Endothelial cell of umbilical vein (primary cell): Measurements from ENCODE around the gene CBLC. TPM values are rescaled to one million over a fixed set of nuclear protein-coding genes. Genes with fewer than 3 reads are reported as not detected.

Experiments used
- BruUV-seq: library from RNA; stranded (reverse); fragments of 400-500 nt; replicated peaks from 2 replicates; lab custom pipeline; 2021; lab: Mats Ljungman, UMichigan
- CTCF ChIA-PET: fragments of 300-600, 350-600 bp; sonication (Branson Sonifier 250); formaldehyde crosslinking; loops from one replicate; lab custom pipeline; 2021; ENCODE audit warnings: antibody characterized with exemption, inconsistent platforms; lab: Charles Lee
- POLR2A ChIA-PET: fragments of 300-600, 350-600 bp; sonication (Branson Sonifier 250); formaldehyde crosslinking; loops from one replicate; lab custom pipeline; 2021; ENCODE audit warnings: antibody characterized with exemption, inconsistent platforms; lab: Charles Lee
- DNase-seq: peaks from one replicate; pipeline ENCODE4 v3.0.0-alpha.2; 2011; ENCODE audit warnings: low read depth, low spot score
- FAIRE-seq: peaks from 2 replicates; lab custom pipeline; 2011; peaks lifted over from hg19 to GRCh38; lab: Jason Lieb, UNC
- H2AFZ ChIP-seq: 2 replicates; pipeline ENCODE4 v1.6.0; 2012; ENCODE audit warnings: low read depth, low read length, control low read depth, inconsistent platforms
- H3K27ac ChIP-seq: 2 replicates; pipeline ENCODE4 v1.5.1; 2011; ENCODE audit warnings: low read depth, mild to moderate bottlenecking, control low read depth, low read length, moderate library complexity; ENCODE audit not compliant: insufficient read depth
- H3K27me3 ChIP-seq, 2 experiments: 2 replicates each; pipeline versions ENCODE4 v1.6.0 to v1.6.1; 2011; ENCODE audit warnings: low read length in 2 of 2, mixed read lengths in 1 of 2; ENCODE audit not compliant: control insufficient read depth in 2 of 2, insufficient read depth in 2 of 2
- H3K36me3 ChIP-seq, 2 experiments: 2 replicates in 1 of 2; 3 replicates in 1 of 2; pipeline ENCODE4 v1.5.1; 2011; ENCODE audit warnings: low read length in 2 of 2, mild to moderate bottlenecking in 1 of 2, moderate library complexity in 1 of 2; ENCODE audit not compliant: control insufficient read depth in 2 of 2, insufficient read depth in 2 of 2; ENCODE audit errors: extremely low read depth in 1 of 2
- H3K4me1 ChIP-seq: 3 replicates; pipeline ENCODE4 v1.5.1; 2011; ENCODE audit warnings: mild to moderate bottlenecking, low read length; ENCODE audit not compliant: control insufficient read depth, insufficient read depth; ENCODE audit errors: extremely low read depth
- H3K4me2 ChIP-seq: 2 replicates; pipeline ENCODE4 v1.6.1; 2011; ENCODE audit warnings: low read length, control low read depth, mixed read lengths; ENCODE audit not compliant: insufficient read depth
- H3K4me3 ChIP-seq, 3 experiments: fragments of 200-600 bp in 1 of 3; sonication (generic), shearing (Covaris generic) in 1 of 3; replicated peaks in 1 of 3; 2 replicates each; pipeline ENCODE4 v1.5.1; 2011 to 2016; ENCODE audit warnings: control low read depth in 3 of 3, low read length in 3 of 3, mild to moderate bottlenecking in 2 of 3, inconsistent platforms in 1 of 3, low read depth in 1 of 3, moderate library complexity in 1 of 3; ENCODE audit not compliant: insufficient read depth in 1 of 3
- H3K79me2 ChIP-seq: 2 replicates; pipeline ENCODE4 v1.6.0; 2012; ENCODE audit warnings: low read length, inconsistent platforms; ENCODE audit not compliant: control insufficient read depth, insufficient read depth
- H3K9ac ChIP-seq: replicated peaks from 2 replicates; pipeline ENCODE3; 2011; ENCODE audit warnings: low read length, control low read depth; ENCODE audit not compliant: insufficient read depth; ENCODE audit errors: extremely low read depth
- H3K9me1 ChIP-seq: replicated peaks from 3 replicates; pipeline ENCODE4 v1.6.0; 2011; ENCODE audit warnings: mild to moderate bottlenecking, low read length; ENCODE audit not compliant: control insufficient read depth, insufficient read depth; ENCODE audit errors: extremely low read depth
- H3K9me3 ChIP-seq: replicated peaks from 2 replicates; pipeline ENCODE4 v1.5.1; 2012; ENCODE audit warnings: low read length, inconsistent platforms; ENCODE audit not compliant: control insufficient read depth, insufficient read depth
- H4K20me1 ChIP-seq: replicated peaks from 2 replicates; pipeline ENCODE3; 2011; ENCODE audit warnings: mild to moderate bottlenecking, low read length; ENCODE audit not compliant: control insufficient read depth, insufficient read depth; ENCODE audit errors: extremely low read depth
- EZH2 ChIP-seq: IDR thresholded peaks from 2 replicates; pipeline ENCODE4 v1.6.1; 2012; ENCODE audit warnings: borderline replicate concordance, low read depth, mild to moderate bottlenecking, moderate library complexity, low read length, inconsistent platforms; ENCODE audit not compliant: severe bottlenecking
- FOS ChIP-seq: IDR thresholded peaks from 2 replicates; pipeline ENCODE4 v1.6.1; 2011; ENCODE audit warnings: mild to moderate bottlenecking, low read length, moderate library complexity, borderline replicate concordance; ENCODE audit not compliant: insufficient read depth
- GATA2 ChIP-seq: IDR thresholded peaks from 2 replicates; pipeline ENCODE4 v1.7.0; 2011; ENCODE audit warnings: low read depth, mild to moderate bottlenecking, moderate library complexity, mixed read lengths, low read length; ENCODE audit not compliant: insufficient read length, insufficient read depth
- JUN ChIP-seq: IDR thresholded peaks from 2 replicates; pipeline ENCODE4 v1.6.1; 2011; ENCODE audit warnings: borderline replicate concordance, low read depth; ENCODE audit not compliant: insufficient read length, insufficient read depth
- MYC ChIP-seq: IDR thresholded peaks from one replicate; pipeline ENCODE4 v1.6.1; 2011; ENCODE audit warnings: mild to moderate bottlenecking, low read depth, low read length
- POLR2A ChIP-seq: IDR thresholded peaks from 2 replicates; pipeline ENCODE4 v1.6.1; 2012; ENCODE audit warnings: low read depth, mild to moderate bottlenecking, control low read depth, low read length
- POLR2AphosphoS5 ChIP-seq: IDR thresholded peaks from 2 replicates; pipeline ENCODE4 v1.6.1; 2012; ENCODE audit warnings: low read depth, mild to moderate bottlenecking, control low read depth, low read length, moderate library complexity; ENCODE audit not compliant: insufficient read depth
- dilution Hi-C: fragments of 300-500 bp; cut with MboI; formaldehyde crosslinking; loops from one replicate; pipeline ENCODE4 v1.15.0; 2019; ENCODE audit warnings: low sequenced_read_pairs; ENCODE audit not compliant: extremely low pct_ligation_motif_present
- intact Hi-C: fragments of 100-400 bp; cut with micrococcal nuclease; formaldehyde crosslinking; loops from one replicate; pipeline ENCODE4 v1.10.0; 2022
- polyA plus RNA-seq, 4 experiments: library from polyadenylated mRNA; depleted of rRNA in 3 of 4; stranded (reverse) in 3 of 4; unstranded in 1 of 4; fragments of >200 nt; gene quantifications; 2 replicates each; pipeline versions ENCODE4 v1.2.1 to v1.2.3, GENCODE V29; 2011 to 2012; ENCODE audit warnings: missing spikeins in 1 of 4
- total RNA-seq: library from RNA; stranded (reverse); gene quantifications from 2 replicates; pipeline ENCODE4 v1.2.3, GENCODE V29; 2021
- TF ChIP-seq, protein P1 (sequence below): IDR thresholded peaks from 2 replicates; pipeline ENCODE4 v1.6.1; 2011; ENCODE audit not compliant: insufficient read depth, insufficient read length
- TF ChIP-seq, protein P2 (sequence below), 2 donors: IDR thresholded peaks; 1 replicate in 1 of 2; 2 replicates in 1 of 2; pipeline ENCODE4 v1.5.1; 2011; ENCODE audit warnings: low read length in 2 of 2, mild to moderate bottlenecking in 2 of 2, moderate library complexity in 2 of 2, control low read depth in 1 of 2, inconsistent platforms in 1 of 2, low read depth in 1 of 2; ENCODE audit not compliant: insufficient read depth in 1 of 2; ENCODE audit errors: extremely low read depth in 1 of 2

Gene CBLC
- total and polyA plus RNA-seq, 2 donors (not counting 3 experiments of a cell fraction or from before 2014, with no cell fraction given): 0.04 TPM; not detected in 1

DNA sequence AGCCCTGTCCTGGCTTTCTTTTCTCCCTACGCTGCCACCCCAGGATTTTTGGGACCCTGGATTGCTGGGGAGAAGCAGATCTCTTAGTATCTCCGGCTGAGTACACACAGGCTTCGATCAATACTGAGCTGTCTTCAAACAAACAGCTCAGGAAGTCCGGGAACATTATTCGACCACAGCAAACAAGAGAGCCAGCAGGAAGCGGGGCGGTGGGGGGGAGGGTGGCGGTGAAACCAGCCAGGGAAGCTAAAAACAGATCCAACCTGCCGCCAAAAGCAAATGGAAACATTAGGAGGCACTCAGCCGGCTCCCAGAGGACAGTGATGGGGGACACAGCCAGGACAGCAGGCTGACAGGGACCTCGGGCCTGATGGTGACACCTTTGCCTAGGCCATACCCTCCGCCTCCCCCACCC, 19.0 kb downstream of the CBLC start:
- TF ChIP-seq JUN (no peak), POLR2AphosphoS5 (no peak), GATA2 (no peak), EZH2 (no peak), FOS (no peak), POLR2A (no peak), MYC (no peak)
- TF ChIP-seq, protein P1, sequence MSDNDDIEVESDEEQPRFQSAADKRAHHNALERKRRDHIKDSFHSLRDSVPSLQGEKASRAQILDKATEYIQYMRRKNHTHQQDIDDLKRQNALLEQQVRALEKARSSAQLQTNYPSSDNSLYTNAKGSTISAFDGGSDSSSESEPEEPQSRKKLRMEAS: no peak
- TF ChIP-seq, protein P2, sequence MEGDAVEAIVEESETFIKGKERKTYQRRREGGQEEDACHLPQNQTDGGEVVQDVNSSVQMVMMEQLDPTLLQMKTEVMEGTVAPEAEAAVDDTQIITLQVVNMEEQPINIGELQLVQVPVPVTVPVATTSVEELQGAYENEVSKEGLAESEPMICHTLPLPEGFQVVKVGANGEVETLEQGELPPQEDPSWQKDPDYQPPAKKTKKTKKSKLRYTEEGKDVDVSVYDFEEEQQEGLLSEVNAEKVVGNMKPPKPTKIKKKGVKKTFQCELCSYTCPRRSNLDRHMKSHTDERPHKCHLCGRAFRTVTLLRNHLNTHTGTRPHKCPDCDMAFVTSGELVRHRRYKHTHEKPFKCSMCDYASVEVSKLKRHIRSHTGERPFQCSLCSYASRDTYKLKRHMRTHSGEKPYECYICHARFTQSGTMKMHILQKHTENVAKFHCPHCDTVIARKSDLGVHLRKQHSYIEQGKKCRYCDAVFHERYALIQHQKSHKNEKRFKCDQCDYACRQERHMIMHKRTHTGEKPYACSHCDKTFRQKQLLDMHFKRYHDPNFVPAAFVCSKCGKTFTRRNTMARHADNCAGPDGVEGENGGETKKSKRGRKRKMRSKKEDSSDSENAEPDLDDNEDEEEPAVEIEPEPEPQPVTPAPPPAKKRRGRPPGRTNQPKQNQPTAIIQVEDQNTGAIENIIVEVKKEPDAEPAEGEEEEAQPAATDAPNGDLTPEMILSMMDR (IDR thresholded peaks at IDR 0.05; ENCODE audit: extremely low read depth in 1 of 2, insufficient read depth in 1 of 2, low read depth in 1 of 2, low read length in 2 of 2): no peak
- no peak overlapping the region for H3K4me3 ChIP-seq
- no peaks in the 10 kb centered on the region for H3K79me2 ChIP-seq
- H3K27ac ChIP-seq: peak overlapping the region; percentile 61
- FAIRE-seq (peak; percentile 89), DNase-seq (peak; percentile 26)
- intact Hi-C loops (no loop called here), dilution Hi-C loops (no loop called here)
- no peaks in the 10 kb centered on the region for H3K9me1 ChIP-seq
- peak overlapping the region; percentile 25 for H3K4me2 ChIP-seq
- H3K9ac ChIP-seq: peak overlapping the region; percentile 16
- H4K20me1 ChIP-seq: no peaks in the 10 kb centered on the region
- no peaks in the 10 kb centered on the region for H3K36me3 ChIP-seq
- no peaks in the 10 kb centered on the region for H3K9me3 ChIP-seq
- ChIA-PET POLR2A (interaction anchor here (0.6 kb wide), 2 partner anchors 10 to 150 kb away, joined by 4 to 7 read pairs; no protein-coding TSS in a partner anchor), CTCF (interaction anchor here (0.7 to 6.0 kb wide), 9 partner anchors 10 to 226 kb away, joined by 3 to 45 read pairs (median 4); no protein-coding TSS in a partner anchor)
- no TSS peak for BruUV-seq
- no peaks in the 10 kb centered on the region for H3K27me3 ChIP-seq
- peaks cover 14% of the 10 kb centered on the region for H3K4me1 ChIP-seq
- H2AFZ ChIP-seq: peak overlapping the region; percentile 84
